Measurements from ENCODE around the gene SDR42E1.
"Not testable (repeated sequence)": the region's sequence is repeated elsewhere in the genome, so short reads cannot be mapped to it uniquely, and the experiment has no call there.

SDR42E1 gene

DNA sequence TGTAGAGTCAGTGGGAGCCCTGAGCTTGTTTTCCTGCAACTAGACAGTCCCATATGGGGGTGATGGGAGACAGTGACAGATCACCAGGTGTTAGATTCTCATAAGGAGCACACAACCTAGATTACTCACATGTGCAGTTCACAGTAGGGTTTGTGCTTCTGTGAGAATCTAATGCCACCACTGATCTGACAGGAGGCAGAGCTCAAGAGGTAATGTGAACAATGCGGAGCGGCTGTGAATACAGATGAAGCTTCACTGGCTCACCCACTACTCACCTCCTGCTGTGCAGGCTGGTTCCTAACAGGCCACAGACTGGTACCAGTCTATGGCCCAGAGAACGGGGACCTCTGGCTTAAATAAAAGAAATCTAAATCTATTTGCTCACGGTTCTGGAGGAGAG, 13.6 kb upstream of the SDR42E1 start:
- peaks cover 11% of the 10 kb centered on the region for H3K27me3 Mint-ChIP-seq (ENCODE audit: low read depth)
- no peak overlapping the region for H3K27ac Mint-ChIP-seq
- no peaks in the 10 kb centered on the region for H3K4me1 Mint-ChIP-seq (ENCODE audit: low read depth)
- no peaks in the 10 kb centered on the region for H3K36me3 Mint-ChIP-seq (ENCODE audit: low read depth)
- no peaks in the 10 kb centered on the region for H3K9me3 Mint-ChIP-seq
- H3K4me3 Mint-ChIP-seq = no peak overlapping the region

DNA sequence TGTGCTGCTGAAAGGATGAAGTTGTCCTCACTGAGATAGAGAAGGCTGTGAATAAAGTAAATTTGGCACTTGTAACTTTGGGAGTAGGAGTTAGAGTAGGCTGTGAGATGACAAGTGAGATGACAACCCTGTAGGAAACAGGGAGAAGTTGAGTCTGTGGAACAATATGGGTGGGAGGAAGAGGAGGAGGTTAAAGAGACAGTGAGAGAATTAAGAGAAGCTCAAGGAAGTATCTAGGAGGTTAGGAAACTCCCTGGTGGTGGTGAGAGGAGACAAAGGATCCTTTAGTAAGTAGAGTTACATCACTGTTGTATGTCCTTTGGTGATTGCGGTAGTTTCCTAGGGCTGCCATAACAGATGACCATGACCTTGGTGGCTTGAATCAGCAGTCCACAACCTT, 13.0 kb upstream of the SDR42E1 start:
- Mint-ChIP-seq H3K4me3 (no peak overlapping the region), H3K4me1 (ENCODE audit: low read depth) (no peaks in the 10 kb centered on the region), H3K36me3 (ENCODE audit: low read depth) (no peaks in the 10 kb centered on the region), H3K9me3 (no peaks in the 10 kb centered on the region), H3K27me3 (ENCODE audit: low read depth) (peaks cover 11% of the 10 kb centered on the region), H3K27ac (no peak overlapping the region)

DNA sequence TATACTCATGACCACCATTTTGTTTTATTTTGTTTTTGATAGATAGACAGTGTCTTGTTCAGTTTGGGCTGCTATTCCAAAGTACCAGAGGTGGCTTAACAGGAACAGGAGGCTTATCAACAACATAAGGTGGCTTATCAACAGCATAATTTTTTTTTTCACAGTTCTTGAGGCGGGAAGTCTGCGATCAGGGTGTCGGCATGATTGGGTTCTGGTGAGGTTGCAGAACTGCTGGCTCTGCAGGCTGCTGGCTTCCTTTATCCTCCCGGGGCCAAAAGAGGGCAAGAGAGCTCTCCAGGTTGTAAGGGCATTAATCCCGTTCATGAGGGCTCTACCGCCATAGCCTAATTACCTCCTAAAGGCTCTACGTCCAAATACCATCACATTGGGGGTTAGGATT, 11.9 kb upstream of the SDR42E1 start:
- H3K4me3 Mint-ChIP-seq = no peak overlapping the region
- no peak overlapping the region for H3K27ac Mint-ChIP-seq
- H3K36me3 Mint-ChIP-seq (ENCODE audit: low read depth) = no peaks in the 10 kb centered on the region
- no peaks in the 10 kb centered on the region for H3K9me3 Mint-ChIP-seq
- H3K4me1 Mint-ChIP-seq (ENCODE audit: low read depth) = no peaks in the 10 kb centered on the region
- peaks cover 11% of the 10 kb centered on the region for H3K27me3 Mint-ChIP-seq (ENCODE audit: low read depth)

DNA sequence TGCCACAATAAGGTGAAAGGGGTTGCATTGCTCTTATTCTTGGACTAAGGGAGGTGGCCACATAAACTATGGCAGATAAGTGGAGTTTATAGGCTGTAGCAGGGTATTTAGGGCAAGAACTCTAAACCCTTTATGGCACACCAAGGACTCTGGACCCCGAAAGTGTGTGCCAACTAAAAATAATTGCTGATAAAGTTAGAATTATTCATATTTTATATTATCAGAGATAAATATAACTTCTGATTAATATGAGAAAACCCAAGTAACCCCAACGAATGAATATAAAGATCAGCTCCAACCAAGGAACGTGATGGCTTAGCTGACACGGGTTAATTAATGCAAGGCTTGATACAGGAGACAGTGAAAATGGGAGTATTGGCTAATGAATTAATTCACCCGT, 8.8 kb upstream of the SDR42E1 start:
- Mint-ChIP-seq H3K36me3 (ENCODE audit: low read depth) (no peaks in the 10 kb centered on the region), H3K4me3 (no peak overlapping the region)

DNA sequence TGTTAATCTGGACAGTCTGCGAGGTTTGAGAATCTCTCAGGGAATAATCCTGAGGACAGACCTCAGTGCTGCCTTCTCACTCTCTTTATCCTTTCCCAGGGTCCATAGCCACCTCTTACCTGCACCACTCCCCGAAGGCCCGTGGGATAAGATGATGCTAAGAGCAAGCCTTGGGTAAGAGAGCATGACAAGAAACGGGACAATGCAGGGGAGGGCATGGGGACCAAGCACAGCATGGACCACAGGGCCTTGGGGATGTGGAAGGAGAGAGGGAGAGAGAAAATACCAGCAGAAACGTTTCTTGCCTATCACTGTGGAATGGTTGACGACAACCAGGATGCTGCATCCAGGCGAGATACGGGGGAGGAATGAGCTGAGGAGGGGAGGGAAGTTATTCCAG, 8.3 kb upstream of the SDR42E1 start:
- Mint-ChIP-seq H3K36me3 (ENCODE audit: low read depth) (no peaks in the 10 kb centered on the region), H3K4me1 (ENCODE audit: low read depth) (no peaks in the 10 kb centered on the region), H3K27ac (no peak overlapping the region), H3K27me3 (ENCODE audit: low read depth) (peaks cover 18% of the 10 kb centered on the region), H3K9me3 (no peaks in the 10 kb centered on the region), H3K4me3 (no peak overlapping the region)

More for the DNA sequence above, 8.8 kb upstream of the SDR42E1 start:
- Mint-ChIP-seq H3K27me3 (ENCODE audit: low read depth) (peaks cover 18% of the 10 kb centered on the region), H3K9me3 (no peaks in the 10 kb centered on the region), H3K4me1 (ENCODE audit: low read depth) (no peaks in the 10 kb centered on the region), H3K27ac (no peak overlapping the region)

DNA sequence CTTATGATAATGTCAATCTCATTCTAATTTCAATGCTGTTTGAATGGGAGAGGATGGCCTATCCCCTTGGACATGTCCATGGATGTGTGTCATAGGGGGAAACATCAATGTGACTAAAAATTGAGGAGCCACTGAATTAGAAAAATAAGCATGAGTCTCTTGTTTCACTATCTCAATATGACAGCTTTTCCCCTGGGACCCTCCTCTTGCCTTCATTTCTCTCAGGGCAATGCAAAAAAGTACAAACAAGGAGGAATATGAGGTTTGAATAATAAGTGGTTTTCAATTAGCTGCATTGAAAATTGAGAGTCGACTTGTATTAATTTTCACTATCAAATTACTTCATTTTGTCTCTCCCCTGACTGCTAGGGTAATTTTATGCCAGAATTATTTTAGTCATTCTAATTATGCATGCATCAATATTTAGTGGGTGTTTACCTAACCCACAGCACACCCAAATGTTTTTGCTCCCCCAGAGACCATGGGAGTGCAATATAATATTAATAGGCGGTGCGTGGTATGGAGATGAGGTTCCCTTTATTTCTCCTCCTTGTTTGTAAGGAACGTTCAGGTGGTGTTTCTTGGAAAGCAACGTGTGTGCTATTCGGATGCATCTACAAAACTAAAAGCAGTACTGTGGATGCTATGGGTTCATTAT, 6.8 kb upstream of the SDR42E1 start:
- Mint-ChIP-seq H3K27me3 (ENCODE audit: low read depth) (peaks cover 8% of the 10 kb centered on the region), H3K4me1 (ENCODE audit: low read depth) (no peaks in the 10 kb centered on the region), H3K9me3 (no peaks in the 10 kb centered on the region), H3K27ac (no peak overlapping the region), H3K4me3 (no peak overlapping the region), H3K36me3 (ENCODE audit: low read depth) (no peaks in the 10 kb centered on the region)

DNA sequence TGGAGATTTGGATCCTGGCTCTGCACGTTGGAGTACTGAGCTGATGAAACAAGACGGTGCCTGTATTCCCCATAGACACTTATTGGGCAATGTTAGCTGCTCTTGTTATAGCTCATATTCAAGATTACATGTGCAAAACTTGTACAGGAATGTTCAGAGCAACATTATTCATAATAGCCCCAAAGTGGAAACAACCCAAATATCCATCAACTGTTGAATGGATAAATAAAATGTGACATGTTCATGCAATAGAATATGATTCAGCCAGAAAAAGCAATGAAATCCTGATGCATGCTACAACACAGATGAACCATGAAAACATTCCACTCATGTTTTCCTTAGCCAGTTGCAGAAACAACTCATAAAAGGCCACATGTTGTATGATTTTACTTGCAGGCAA, 5.7 kb upstream of the SDR42E1 start:
- H3K4me3 Mint-ChIP-seq = no peak overlapping the region
- H3K36me3 Mint-ChIP-seq (ENCODE audit: low read depth) = no peaks in the 10 kb centered on the region
- H3K27me3 Mint-ChIP-seq (ENCODE audit: low read depth) = peaks cover 12% of the 10 kb centered on the region
- H3K27ac Mint-ChIP-seq = no peak overlapping the region
- H3K9me3 Mint-ChIP-seq = no peaks in the 10 kb centered on the region
- H3K4me1 Mint-ChIP-seq (ENCODE audit: low read depth) = no peaks in the 10 kb centered on the region

DNA sequence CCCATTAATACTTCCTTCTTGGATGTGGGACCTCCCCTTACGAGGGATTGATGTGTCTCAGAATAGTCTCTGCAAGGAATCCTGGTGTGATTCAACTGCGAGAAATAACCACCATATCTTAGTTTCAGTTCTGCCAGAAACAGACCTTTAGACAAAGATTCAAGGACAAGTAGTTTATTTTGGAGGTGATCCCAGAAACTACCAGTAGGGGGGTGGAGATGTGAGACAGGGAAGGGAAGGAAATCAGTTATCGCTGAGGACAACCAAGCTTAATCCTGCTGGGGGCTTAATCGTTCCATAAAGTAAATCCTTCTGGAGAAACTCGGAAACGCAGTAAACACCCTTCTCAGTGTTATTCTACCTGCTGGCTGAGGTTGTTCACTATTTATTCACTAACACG, 5.0 kb upstream of the SDR42E1 start:
- H3K4me1 Mint-ChIP-seq (ENCODE audit: low read depth) = peaks cover 5% of the 10 kb centered on the region

DNA sequence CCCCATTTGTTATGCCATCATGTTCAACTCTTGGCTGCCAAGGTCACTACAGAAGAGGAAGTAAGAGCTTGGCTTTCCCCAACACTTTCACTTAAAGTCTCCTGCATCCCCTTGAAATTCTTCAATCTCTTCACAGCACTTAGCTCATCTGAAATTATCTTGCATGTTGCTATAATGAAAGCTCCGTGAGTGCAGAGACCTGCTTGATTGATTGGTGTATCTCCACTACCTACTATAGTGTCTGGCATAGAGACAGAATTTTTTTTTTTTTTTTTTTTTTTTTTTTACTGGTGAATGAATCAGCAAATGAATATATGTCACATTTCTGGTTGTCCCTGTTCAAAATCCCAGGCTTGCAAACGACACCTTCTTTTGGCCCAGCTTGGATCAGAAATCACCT, 1.9 kb upstream of the SDR42E1 start:
- H3K4me1 Mint-ChIP-seq (ENCODE audit: low read depth) = peaks cover 12% of the 10 kb centered on the region
- H3K36me3 Mint-ChIP-seq (ENCODE audit: low read depth) = peaks cover 19% of the 10 kb centered on the region
- H3K27ac Mint-ChIP-seq = no peak overlapping the region
- H3K4me3 Mint-ChIP-seq = no peak overlapping the region
- H3K27me3 Mint-ChIP-seq (ENCODE audit: low read depth) = peaks cover 12% of the 10 kb centered on the region
- H3K9me3 Mint-ChIP-seq = peaks cover 27% of the 10 kb centered on the region

More for the DNA sequence above, 5.0 kb upstream of the SDR42E1 start:
- Mint-ChIP-seq H3K27me3 (ENCODE audit: low read depth) (peaks cover 12% of the 10 kb centered on the region), H3K4me3 (no peak overlapping the region), H3K27ac (no peak overlapping the region), H3K36me3 (ENCODE audit: low read depth) (no peaks in the 10 kb centered on the region), H3K9me3 (peaks cover 3% of the 10 kb centered on the region)

DNA sequence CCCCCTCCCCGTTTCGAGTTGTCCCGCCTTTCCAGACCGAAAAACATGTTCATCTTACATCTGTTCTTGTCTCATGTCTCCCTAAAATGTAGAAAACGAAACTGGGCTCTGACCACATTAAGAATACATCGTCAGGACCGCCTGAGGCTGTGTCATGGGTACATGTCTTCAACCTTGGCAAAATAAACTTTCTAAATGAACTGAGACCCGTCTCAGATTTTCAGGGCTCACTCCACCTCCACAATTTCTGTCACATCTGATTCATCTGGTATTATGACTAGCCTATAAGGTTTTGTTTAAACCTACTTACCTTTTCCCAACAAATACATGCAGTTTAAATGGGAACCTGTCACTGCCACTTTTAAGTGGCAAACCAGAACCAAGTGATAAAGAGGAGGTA, 621 bp downstream of the SDR42E1 start:
- peaks cover 22% of the 10 kb centered on the region for H3K36me3 Mint-ChIP-seq (ENCODE audit: low read depth)
- H3K4me1 Mint-ChIP-seq (ENCODE audit: low read depth) = peaks cover 12% of the 10 kb centered on the region
- H3K27me3 Mint-ChIP-seq (ENCODE audit: low read depth) = peaks cover 5% of the 10 kb centered on the region
- H3K9me3 Mint-ChIP-seq = peaks cover 32% of the 10 kb centered on the region
- H3K27ac Mint-ChIP-seq = no peak overlapping the region
- H3K4me3 Mint-ChIP-seq = peak overlapping the region; percentile 84

DNA sequence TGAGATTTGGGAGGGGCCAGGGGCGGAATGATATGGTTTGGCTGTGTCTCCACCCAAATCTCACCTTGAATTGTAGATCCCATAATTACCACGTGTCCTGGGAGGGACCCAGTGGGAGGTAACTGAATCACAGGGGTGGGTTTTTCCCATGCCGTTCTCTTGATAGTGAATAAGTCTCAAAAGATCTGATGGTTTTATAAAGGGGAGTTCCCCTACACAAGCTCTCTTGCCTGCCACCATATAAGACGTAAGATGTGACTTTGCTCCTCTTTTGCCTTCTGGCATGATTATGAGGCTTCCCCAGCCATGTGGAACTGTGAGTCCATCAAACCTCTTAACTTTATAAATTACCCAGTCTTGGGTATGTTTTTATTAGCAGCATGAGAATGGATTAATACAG, 1.5 kb downstream of the SDR42E1 start:
- peaks cover 32% of the 10 kb centered on the region for H3K9me3 Mint-ChIP-seq
- H3K4me3 Mint-ChIP-seq; H3K27ac Mint-ChIP-seq; H3K27me3 Mint-ChIP-seq (ENCODE audit: low read depth): not testable (repeated sequence)
- peaks cover 12% of the 10 kb centered on the region for H3K4me1 Mint-ChIP-seq (ENCODE audit: low read depth)
- H3K36me3 Mint-ChIP-seq (ENCODE audit: low read depth) = peaks cover 22% of the 10 kb centered on the region

DNA sequence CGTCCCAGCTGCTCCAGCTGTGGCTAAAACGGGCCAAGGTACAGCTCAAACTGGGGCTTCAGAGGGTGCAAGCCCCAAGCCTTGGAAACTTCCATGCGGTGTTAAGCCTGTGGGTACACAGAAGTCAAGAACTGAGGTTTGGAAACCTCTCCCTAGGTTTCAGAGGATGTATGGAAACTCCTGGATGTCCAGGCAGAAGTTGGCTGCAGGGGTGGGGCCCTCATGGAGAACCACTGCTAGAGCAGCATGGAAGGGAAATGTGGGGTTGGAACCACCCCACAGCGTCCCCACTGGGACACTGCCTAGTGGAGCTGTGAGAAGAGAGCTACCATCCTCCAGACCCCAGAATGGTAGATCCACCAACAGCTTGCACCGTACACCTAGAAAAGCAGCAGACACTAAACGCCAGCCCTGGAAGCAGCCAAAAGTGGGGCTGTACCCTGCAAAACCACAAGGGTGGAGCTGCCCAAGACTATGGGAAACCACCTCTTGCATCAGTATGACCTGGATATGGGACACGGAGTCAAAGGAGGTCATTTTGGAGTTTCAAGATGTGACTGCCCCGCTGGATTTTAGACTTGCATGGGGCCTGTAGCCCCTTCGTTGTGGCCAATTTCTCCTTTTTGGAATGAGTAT, 2.2 kb downstream of the SDR42E1 start:
- H3K36me3 Mint-ChIP-seq (ENCODE audit: low read depth) = peaks cover 22% of the 10 kb centered on the region

DNA sequence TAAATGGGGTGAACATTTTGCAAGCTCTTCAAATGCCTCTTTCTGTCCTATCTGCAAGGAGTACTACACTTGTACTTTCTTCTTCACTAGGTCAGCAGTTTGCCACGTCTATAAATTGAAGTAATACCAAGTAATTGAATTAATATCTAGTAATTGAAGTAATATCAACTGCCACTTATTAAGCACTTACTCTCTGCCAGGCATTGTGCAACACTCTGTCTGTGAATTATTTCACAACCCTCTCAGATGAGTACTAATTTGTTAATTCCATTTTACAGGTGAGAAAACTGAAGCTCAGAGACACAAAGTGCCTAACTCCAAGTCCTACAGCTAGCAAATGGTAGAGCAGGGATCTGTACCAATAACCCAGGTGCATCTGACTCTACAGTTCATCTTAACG, 4.1 kb downstream of the SDR42E1 start:
- H3K27me3 Mint-ChIP-seq (ENCODE audit: low read depth) = no peaks in the 10 kb centered on the region
- peaks cover 12% of the 10 kb centered on the region for H3K4me1 Mint-ChIP-seq (ENCODE audit: low read depth)
- H3K36me3 Mint-ChIP-seq (ENCODE audit: low read depth) = peaks cover 25% of the 10 kb centered on the region
- peaks cover 32% of the 10 kb centered on the region for H3K9me3 Mint-ChIP-seq
- H3K4me3 Mint-ChIP-seq = no peak overlapping the region
- no peak overlapping the region for H3K27ac Mint-ChIP-seq

More for the DNA sequence above, 2.2 kb downstream of the SDR42E1 start:
- Mint-ChIP-seq H3K27ac (no peak overlapping the region), H3K4me3 (no peak overlapping the region), H3K9me3 (peaks cover 32% of the 10 kb centered on the region), H3K4me1 (ENCODE audit: low read depth) (peaks cover 12% of the 10 kb centered on the region), H3K27me3 (ENCODE audit: low read depth) (peaks cover 5% of the 10 kb centered on the region)

DNA sequence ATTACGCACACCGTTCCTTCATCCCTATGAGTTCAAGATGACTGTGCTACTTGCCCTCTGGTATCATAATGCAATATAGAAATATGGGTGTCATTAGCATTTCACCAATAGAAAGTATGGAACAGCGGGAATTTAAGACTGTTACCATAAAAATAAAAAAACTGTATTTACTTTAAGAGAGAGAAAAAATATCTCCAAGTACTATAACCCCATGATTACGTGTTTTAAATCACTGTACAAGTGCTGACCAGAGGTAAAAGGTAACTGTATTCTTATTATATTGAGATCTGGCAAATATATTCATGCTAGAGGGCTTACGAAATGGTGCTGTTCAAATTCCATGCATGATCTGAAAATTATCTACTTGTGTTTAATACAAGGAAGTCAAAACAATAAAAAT, 5.2 kb downstream of the SDR42E1 start:
- H3K4me3 Mint-ChIP-seq = no peak overlapping the region
- H3K36me3 Mint-ChIP-seq (ENCODE audit: low read depth) = peaks cover 25% of the 10 kb centered on the region
- H3K9me3 Mint-ChIP-seq = peaks cover 29% of the 10 kb centered on the region
- no peak overlapping the region for H3K27ac Mint-ChIP-seq
- no peaks in the 10 kb centered on the region for H3K27me3 Mint-ChIP-seq (ENCODE audit: low read depth)
- H3K4me1 Mint-ChIP-seq (ENCODE audit: low read depth) = peaks cover 8% of the 10 kb centered on the region

DNA sequence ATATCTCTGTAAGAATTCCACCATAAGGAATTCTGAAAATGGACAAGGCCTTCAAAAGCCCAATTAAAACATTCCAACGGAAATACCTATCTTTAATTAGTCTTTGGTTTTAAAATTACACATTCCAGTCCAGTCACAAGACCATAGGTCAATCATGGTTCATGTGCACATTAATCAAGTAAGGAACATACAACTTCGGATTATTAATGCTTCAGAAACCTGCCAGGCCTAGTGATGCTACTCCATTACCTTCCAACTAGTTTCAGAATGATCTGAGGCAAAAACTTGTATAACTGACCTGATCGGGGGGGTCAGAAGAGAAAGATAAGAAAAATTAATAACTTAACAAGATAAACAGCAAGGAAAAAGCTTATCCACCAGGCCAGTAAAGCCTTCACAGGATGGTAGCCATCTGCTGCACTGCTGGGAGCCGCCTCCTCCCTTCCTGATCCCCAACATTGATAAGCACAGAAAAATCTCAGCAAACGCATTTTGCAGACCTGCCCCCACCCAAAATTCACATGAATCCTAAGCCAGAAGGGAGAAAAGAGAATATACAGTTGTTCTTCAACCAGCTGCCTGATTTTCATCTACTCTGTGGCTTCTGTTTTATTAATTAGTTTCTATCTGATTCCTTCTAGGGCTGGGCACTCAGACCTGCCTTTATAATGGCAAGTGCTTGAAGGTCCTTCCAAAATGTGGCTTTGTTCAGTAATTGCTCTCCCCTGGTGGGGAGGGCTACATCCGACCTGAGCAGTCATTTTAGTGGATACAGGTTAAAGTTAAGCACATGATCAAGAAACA, 6.0 kb downstream of the SDR42E1 start:
- Mint-ChIP-seq H3K27me3 (ENCODE audit: low read depth) (no peaks in the 10 kb centered on the region), H3K27ac (no peak overlapping the region), H3K36me3 (ENCODE audit: low read depth) (peaks cover 18% of the 10 kb centered on the region), H3K9me3 (peaks cover 24% of the 10 kb centered on the region), H3K4me3 (no peak overlapping the region), H3K4me1 (ENCODE audit: low read depth) (no peaks in the 10 kb centered on the region)

Data from T-helper 1 cell treated with Interleukin-12 subunit alpha and Interleukin-12 subunit beta and Interleukin-4 antibody, amounts not matched to agents 30 μg/mL and 1 μg/mL, for 36 hours (primary cell).